Ishikawa (cell line): ENCODE measurements around the gene CNTNAP5.

Experiments
- CEBPB ChIP-seq: IDR thresholded peaks from 2 replicates; pipeline ENCODE4 v1.6.1; 2012
- CREB1 ChIP-seq: IDR thresholded peaks from 2 replicates; pipeline ENCODE4 v1.6.1; 2012; ENCODE audit warnings: low read depth
- EGR1 ChIP-seq: IDR thresholded peaks from 2 replicates; pipeline ENCODE4 v1.6.1; 2012
- EP300 ChIP-seq: IDR thresholded peaks from 2 replicates; pipeline ENCODE4 v1.6.1; 2012; ENCODE audit warnings: borderline replicate concordance
- FOXM1 ChIP-seq: IDR thresholded peaks from 2 replicates; pipeline ENCODE4 v1.6.1; 2012; ENCODE audit warnings: low read depth, borderline replicate concordance
- NFIC ChIP-seq: IDR thresholded peaks from 2 replicates; pipeline ENCODE4 v1.6.1; 2012
- RAD21 ChIP-seq: IDR thresholded peaks from 2 replicates; pipeline ENCODE4 v1.6.1; 2012; ENCODE audit warnings: low read depth
- REST ChIP-seq: IDR thresholded peaks from 2 replicates; pipeline ENCODE4 v1.6.1; 2012; ENCODE audit warnings: low read depth, mild to moderate bottlenecking
- TAF1 ChIP-seq: IDR thresholded peaks from 2 replicates; pipeline ENCODE4 v1.6.1; 2012; ENCODE audit warnings: low read depth, mild to moderate bottlenecking
- TCF12 ChIP-seq: IDR thresholded peaks from 2 replicates; pipeline ENCODE4 v1.6.1; 2012; ENCODE audit warnings: low read depth
- TEAD4 ChIP-seq: IDR thresholded peaks from 2 replicates; pipeline ENCODE4 v1.6.1; 2012
- YY1 ChIP-seq: IDR thresholded peaks from 2 replicates; pipeline ENCODE4 v1.6.1; 2012; ENCODE audit warnings: low read depth
- ZBTB7A ChIP-seq: IDR thresholded peaks from 2 replicates; pipeline ENCODE4 v1.6.1; 2012; ENCODE audit warnings: low read depth
- TF ChIP-seq, protein P1 (sequence below): IDR thresholded peaks from 2 replicates; pipeline ENCODE4 v1.6.1; 2012
- TF ChIP-seq, protein P2 (sequence below): IDR thresholded peaks from 2 replicates; pipeline ENCODE4 v1.6.1; 2012

The CNTNAP5 gene

DNA sequence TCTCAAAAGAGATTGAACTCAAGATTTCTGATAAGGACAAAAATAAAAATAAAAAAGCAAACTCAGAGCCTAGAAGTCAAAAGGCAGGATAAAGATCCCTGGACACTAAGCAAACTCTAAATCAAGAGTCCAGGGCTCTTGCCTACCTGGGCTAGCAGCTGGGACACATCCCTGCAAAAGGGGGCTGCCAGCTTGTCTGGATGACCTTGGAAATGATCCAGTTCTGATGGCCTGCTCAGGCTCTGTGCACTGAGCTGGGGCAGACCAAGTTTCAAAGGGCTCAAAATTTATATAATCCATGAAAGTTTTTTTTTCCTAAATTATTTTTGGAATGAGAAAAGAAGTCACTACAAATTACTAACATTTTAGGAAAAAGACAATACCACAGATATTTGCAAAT, 557.3 kb downstream of the CNTNAP5 start:
- TF ChIP-seq FOXM1 = no peak
- TF ChIP-seq, protein P1, sequence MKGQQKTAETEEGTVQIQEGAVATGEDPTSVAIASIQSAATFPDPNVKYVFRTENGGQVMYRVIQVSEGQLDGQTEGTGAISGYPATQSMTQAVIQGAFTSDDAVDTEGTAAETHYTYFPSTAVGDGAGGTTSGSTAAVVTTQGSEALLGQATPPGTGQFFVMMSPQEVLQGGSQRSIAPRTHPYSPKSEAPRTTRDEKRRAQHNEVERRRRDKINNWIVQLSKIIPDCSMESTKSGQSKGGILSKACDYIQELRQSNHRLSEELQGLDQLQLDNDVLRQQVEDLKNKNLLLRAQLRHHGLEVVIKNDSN = no peak
- no peak for TF ChIP-seq YY1
- no peak for TF ChIP-seq RAD21
- TF ChIP-seq ZBTB7A = no peak
- no peak for TF ChIP-seq TEAD4
- no peak for TF ChIP-seq REST
- no peak for TF ChIP-seq CREB1
- no peak for TF ChIP-seq NFIC
- TF ChIP-seq EP300 = no peak
- no peak for TF ChIP-seq TCF12
- TF ChIP-seq CEBPB = no peak
- TF ChIP-seq, protein P2, sequence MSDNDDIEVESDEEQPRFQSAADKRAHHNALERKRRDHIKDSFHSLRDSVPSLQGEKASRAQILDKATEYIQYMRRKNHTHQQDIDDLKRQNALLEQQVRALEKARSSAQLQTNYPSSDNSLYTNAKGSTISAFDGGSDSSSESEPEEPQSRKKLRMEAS = no peak
- TF ChIP-seq TAF1 = no peak
- no peak for TF ChIP-seq EGR1

- TF ChIP-seq FOXM1 (no peak), TCF12 (no peak), CEBPB (no peak), TEAD4 (no peak)
Measured at GRCh38 chr2:124584615-124585014, 559.5 kb downstream of the CNTNAP5 start.

- no peak for TF ChIP-seq EGR1
- TF ChIP-seq REST = no peak
- TF ChIP-seq, protein P1 = no peak
Measured at GRCh38 chr2:124585277-124585676, 560.2 kb downstream of the CNTNAP5 start.

DNA sequence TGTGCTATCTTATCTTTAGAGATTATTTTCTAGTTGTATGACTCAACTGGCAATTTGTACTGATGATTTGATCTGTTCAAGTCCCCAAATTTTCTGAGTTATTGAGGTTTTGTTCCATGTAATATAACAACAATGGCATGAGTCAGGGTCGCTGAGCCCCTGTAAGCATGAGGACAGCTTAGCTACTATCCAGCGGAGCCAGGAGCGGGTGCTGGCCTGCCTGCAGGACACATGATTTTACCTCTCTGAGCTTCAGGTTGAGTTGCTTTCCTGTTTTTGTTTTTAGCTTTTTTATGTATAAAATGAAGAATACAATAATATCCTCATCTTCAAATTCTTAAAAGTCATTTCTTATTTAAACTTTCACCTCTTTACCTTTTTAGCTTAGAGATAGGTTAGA, 561.1 kb downstream of the CNTNAP5 start:
- TF ChIP-seq CEBPB (no peak), EGR1 (no peak), TAF1 (no peak), FOXM1 (no peak), REST (no peak), ZBTB7A (no peak), NFIC (no peak), CREB1 (no peak), YY1 (no peak), TCF12 (no peak), TEAD4 (no peak), RAD21 (no peak), EP300 (no peak)
- TF ChIP-seq, protein P2 = no peak
- TF ChIP-seq, protein P1 = no peak

DNA sequence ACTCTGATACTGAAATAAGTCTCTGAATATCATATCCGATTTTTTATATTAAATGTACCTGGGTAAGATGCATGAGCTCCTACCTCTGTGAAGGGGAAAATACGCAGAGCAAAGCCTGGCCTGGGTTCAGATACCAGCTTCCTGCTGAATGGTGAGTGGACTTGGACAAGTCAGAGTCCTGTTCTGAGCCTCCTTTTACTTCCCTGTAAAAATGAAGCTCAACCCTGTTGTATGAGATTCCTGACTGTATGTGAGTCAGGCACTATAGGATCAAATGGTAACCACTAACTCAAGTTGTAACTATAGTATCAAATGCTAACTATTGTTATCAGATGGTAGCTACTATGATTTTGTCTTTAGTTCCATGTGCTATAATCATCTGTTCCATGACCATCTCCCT, 561.7 kb downstream of the CNTNAP5 start:
- TF ChIP-seq YY1 (no peak), EGR1 (no peak), CREB1 (no peak), TEAD4 (no peak)
- TF ChIP-seq, protein P2 = no peak
